Muscle of back (tissue), 11 donors: Measurements from ENCODE around the gene SAPCD1. TPM values are rescaled to one million over a fixed set of nuclear protein-coding genes. Genes with fewer than 3 reads are reported as not detected.
"Not testable (repeated sequence)": the region's sequence is repeated elsewhere in the genome, so short reads cannot be mapped to it uniquely, and the experiment has no call there.

Source experiments
- DNase-seq, 3 donors: peaks; one replicate each; pipeline versions ENCODE4 v3.0.0 to v3.0.0-alpha.2; 2013
- polyA plus RNA-seq, 10 donors: library from polyadenylated mRNA; unstranded; fragments of 120-200 nt; gene quantifications; one replicate each; pipeline ENCODE4 v1.2.1, GENCODE V29; 2013; ENCODE audit not compliant: insufficient read length in 10 of 10

SAPCD1 gene
- polyA plus RNA-seq, 10 donors: 2.1 to 10.9 (median 3.0) TPM

DNA sequence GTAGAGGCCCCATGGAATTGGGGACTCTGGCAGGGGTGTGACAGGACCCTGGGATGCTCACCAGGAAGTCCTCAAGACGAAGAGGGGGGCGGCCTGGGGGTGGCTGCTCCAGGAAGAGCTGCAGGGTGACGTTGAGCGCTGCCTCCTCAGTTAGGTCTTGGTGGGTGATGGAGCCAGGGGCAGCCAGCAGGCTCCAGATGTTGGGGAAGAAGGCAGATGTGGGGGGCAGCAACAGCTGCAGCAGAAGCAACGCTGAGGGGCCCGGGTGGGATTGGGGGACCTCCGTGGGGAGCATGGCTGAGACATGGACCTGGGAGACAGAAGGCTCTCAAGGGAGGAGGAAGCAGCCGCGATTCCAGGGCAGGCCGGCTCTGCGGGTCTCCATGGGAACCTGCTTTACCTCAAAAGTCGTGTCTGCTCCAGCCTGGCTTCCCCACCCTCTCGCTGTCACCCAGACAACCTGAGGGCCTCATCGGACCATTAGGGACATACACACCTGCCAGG lies 14.1 kb downstream of the SAPCD1 start:
- no peak for DNase-seq

DNA sequence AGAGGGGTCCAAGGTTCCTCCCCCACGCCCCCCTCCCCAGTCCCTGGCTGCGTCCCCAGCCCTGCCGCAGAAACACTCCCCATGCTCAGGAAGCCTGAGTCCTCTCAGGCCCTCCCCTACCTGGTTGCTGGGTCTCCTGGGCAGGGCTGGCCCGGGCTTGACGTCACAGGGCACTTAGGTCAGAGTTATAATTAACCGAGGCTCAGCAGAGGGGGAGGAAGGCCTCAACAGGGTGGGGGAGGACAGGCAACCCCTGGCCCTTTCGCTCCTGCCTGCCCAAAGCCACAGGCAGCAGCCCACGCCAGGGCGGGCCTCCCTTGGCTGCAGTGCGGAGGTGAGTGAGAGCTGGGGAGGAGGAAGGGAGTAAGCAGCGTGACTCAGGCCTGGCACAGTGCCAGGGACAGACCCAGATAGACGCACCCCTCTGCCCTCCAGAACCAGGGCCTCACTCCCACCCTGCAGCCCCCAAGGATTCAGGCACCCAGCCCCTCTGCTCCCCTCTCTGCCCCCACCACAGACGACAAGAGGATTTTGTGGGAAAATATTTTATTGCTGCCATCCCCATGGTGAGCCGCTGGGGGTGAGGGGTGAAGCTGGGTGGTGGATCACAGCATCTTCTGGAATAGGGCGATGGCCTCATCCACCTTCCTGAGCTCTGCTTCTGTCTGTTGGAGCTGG lies 14.7 kb downstream of the SAPCD1 start, which contains the start of gene VWA7:
TSS of gene VWA7 (minus strand) at position 340 of the 678 bp plus-strand sequence. CDS start 549 bp downstream, outside the sequence.
- DNase-seq: peak in 2 of 3 donors; percentile 42 to 48

DNA sequence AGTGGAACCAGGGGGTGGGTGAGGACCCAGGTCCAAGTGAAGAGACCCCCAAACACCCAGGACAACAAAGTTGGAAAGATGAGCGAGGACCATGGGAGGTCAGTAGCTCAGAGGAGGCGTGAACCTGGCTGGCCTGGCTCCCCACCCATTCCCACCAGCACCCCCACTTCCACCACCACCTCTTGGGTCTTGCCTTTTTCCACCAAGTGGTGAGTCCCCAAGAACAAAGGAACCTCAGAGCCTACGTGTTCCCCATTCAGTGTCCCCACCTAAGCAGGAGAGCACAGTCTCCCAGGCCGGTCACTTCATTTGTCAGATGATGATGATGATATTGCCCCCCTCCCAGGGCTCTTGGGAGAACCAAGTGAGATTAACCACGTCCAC lies 15.2 kb downstream of the SAPCD1 start:
- DNase-seq: no peak

- DNase-seq: no peak
These were observed 15.7 kb downstream of the SAPCD1 start for GRCh38 chr6:31778193-31778592.

DNA sequence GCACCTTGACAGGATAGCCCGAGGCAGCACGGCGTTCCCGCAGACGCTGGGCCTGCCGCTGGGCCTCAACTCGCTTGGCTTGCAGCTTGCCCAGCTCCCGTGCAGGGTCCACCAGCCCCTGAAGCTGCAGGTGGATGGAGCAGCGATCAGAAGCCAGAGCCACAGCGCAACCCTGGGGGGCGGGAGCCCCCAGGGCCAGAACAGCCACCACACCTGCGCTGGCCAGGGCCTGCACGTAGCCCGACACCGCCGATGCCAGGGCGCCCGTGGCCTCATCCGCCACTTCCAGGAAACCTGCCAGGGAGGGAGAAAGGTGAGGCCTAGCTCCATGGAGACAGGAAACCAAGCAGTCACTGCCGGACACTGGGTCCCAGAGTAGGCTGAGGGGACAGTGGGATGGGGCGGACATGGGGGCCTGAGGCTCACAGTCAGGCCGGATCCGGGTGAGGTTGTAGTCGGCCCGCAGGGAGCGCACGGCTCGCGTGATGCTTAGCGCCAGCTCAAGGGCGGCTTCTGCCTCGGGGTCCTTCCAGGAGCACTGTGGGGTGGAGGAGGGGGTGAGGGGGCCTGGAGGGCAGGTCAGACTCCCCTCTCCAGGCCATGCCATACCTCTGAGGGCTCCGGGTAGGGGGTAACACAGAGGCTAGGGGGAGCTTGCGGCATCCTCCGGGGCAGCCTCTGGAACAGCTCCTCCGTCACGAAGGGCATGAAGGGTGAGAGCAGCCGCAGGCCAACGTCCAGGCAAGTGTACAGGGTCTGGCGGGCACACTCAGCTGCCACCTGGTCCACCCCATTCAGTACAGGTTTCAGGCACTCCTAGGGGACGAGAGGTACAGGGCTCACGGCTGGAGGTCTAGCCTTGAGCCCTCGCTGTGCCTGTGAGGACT lies 16.8 kb downstream of the SAPCD1 start:
- DNase-seq: no peak

DNA sequence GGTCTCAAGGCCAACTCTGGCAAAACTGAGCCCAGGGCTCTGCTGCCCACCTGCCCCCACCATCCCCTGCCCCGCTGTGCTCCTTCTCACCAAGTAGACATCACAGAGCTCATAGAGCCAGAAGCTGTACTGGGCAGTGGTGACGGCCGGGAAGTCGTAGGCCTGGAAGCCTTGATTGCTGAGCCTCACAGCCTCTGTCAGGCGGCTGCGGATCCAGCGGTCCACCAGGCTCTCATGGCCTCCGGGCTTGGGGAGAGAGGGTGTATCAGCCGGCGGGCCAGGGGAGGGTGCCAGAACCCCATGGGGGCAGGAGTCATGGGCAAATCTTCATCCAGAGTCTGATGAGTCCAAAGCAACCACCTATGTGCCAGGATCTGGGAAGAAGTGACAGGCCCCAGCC lies 17.5 kb downstream of the SAPCD1 start:
- DNase-seq: no peak

- no peak for DNase-seq
These were observed 18.2 kb downstream of the SAPCD1 start for GRCh38 chr6:31780507-31781243.

GRCh38 chr6:31781244-31782125 lies 19.0 kb downstream of the SAPCD1 start:
- no peak for DNase-seq

DNA sequence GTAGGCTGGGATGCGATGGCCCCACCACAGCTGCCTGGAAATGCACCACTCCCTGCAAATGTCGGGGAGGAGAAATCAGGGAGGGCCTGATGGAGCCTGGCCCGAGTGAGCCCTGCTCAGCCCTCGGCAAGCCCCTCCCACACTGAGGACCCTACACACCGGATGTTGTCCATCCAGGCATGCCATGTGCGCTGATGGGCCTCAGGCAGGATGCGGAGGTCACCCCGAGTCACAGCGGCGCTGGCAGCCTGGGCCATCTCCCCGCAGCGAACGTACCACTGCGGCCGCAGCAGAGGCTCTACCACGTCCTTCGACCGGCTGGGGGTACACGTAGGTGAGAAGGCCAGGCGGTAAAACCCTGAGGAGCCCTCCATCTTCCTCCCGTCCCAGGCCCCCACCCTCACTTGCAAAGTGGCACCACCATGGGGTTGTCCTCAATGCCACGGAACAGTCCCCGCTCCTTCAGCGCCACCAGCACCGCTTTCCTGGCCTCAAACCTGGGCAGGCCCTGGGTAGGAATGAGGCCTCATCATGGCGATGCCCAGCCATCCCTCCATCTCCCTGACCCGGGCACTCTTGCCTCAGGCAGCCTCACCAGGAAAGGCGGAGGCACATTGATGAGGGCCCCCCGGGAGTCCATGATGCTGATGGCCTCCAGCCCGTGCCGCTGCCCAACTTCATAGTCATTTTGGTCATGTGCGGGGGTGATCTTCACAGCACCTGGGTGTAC lies 19.8 kb downstream of the SAPCD1 start:
- no peak for DNase-seq

GRCh38 chr6:31784098-31784925 lies 21.9 kb downstream of the SAPCD1 start:
- no peak for DNase-seq

DNA sequence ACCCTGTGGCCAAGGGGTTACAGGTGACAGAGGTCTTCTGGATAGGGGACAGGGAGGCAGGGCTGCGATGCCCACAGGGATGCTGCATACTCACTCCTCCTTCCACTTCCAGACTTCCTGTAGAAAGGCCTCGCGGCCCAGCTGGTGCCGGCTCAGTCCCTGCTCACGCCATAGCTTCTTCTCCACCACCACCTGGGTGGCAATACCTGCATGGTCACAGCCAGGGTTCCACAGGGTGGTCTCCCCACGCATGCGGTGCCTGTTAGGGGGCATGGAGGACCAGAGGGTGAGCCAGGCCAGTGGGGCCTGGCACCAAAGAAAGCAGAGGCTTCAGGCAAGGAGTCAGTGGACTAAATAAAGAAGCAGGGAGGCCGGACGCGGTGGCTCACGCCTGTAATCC lies 23.0 kb downstream of the SAPCD1 start:
- DNase-seq: no peak

DNA sequence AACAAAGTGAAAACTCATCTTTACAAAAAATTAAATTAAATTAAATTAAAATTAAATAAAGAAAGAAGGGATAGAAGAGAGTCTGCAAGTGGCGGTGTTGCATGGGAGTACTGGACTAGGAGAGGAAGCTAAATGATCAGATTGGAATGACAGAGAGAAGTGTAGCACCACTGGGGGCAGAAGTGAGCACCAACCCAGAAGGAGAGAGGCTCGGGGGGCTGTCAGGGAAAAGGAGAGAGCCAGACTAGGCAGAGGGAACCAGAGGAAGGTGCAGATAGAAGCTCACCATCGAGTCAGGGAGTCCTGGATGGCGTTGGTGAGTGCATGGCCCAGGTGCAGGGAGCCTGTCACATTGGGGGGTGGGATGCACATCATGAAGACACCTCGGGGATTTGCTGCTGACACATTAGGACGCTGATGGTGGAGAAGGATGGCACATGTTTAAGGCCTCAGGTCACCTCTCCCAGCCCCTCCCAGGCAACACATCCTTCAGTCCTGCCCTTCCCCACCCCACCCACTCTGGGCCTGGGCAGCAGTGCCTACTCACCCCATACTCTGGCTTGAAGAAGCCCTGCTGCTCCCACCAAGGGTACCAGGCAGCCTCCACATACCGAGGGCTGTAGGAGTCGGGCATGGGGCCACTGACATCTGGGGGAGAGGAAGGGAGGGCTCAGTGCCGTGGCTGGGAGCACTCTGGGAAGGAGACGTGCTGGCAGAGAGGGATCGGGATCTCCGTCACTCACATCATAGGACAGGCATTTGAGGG lies 29.1 kb downstream of the SAPCD1 start:
- peak; percentile 31 to 76 (median 52) for DNase-seq

DNA sequence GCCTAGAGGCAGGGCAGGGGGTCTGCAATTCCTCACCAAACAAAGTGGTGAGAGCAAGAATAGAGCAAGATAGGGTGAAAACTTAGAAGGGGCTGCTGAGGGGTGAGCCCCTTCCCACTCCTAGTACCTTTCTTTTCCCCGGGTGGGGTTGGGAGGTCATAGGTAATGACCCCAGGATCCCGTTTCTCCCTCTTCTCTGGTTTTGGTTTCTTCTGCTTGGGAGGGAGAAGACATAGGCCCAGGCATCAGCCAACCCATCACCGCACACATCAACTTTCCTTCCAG lies 29.6 kb downstream of the SAPCD1 start:
- DNase-seq: no peak

- DNase-seq: no peak
These were observed 30.3 kb downstream of the SAPCD1 start for GRCh38 chr6:31792761-31793171.

DNA sequence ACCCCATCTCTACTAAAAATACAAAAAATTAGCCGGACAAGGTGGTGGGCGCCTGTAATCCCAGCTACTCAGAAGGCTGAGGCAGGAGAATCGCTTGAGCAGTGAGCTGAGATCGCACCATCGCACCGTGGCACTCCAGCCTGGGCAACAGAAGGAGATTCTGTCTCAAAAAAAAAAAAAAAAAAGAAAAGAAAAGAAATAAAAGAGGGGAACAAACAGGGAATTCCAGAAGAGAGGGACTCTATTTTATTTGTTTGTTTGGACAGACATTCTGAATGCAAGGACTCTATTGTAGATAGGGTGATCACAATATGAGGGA lies 31.4 kb downstream of the SAPCD1 start:
- DNase-seq: not testable (repeated sequence)

GRCh38 chr6:31794294-31794865 lies 31.9 kb downstream of the SAPCD1 start:
- peak in 1 of 3 donors; percentile 54 for DNase-seq

DNA sequence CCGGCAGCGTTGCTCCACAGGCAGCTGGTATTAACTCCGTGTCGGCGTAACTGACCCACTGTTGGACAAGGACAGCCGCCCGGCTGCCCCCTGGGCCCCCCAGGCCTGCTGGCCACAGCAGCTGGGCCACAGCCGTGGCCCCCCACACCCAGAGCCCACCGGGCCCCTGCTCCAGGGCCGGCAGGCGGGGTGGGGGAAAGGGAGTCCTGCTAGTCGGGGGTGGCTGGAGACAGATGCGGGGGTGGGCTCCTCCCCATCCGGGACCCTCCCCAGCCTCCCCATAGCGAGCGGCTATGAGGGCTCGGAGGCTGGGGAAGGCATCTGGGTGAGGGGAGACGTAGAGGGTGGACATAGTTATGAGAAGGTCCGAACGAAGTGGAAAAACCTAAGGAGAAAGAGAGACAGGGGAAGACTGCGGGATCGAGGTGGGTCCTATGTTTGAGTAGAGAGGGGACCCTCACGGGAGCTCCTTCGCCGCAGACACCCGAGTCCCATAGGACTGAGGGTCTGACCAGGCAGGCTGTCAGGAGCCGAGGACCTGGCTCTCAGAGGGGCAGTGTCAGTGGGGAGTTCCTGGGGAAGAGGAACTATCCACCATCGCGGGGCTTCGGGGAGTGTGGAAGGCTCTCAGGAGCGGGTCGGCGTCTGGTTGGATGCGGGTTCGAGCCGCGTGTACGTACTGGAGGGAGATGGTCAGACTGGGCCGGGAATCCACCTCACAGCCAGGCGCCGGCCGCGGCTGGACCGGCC lies 32.6 kb downstream of the SAPCD1 start:
- DNase-seq: peak in 2 of 3 donors; percentile 44 to 66
